ENCODE data around the gene EPC2.

Gene EPC2, protein sequence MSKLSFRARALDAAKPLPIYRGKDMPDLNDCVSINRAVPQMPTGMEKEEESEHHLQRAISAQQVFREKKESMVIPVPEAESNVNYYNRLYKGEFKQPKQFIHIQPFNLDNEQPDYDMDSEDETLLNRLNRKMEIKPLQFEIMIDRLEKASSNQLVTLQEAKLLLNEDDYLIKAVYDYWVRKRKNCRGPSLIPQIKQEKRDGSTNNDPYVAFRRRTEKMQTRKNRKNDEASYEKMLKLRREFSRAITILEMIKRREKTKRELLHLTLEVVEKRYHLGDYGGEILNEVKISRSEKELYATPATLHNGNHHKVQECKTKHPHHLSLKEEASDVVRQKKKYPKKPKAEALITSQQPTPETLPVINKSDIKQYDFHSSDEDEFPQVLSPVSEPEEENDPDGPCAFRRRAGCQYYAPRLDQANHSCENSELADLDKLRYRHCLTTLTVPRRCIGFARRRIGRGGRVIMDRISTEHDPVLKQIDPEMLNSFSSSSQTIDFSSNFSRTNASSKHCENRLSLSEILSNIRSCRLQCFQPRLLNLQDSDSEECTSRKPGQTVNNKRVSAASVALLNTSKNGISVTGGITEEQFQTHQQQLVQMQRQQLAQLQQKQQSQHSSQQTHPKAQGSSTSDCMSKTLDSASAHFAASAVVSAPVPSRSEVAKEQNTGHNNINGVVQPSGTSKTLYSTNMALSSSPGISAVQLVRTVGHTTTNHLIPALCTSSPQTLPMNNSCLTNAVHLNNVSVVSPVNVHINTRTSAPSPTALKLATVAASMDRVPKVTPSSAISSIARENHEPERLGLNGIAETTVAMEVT

DNA sequence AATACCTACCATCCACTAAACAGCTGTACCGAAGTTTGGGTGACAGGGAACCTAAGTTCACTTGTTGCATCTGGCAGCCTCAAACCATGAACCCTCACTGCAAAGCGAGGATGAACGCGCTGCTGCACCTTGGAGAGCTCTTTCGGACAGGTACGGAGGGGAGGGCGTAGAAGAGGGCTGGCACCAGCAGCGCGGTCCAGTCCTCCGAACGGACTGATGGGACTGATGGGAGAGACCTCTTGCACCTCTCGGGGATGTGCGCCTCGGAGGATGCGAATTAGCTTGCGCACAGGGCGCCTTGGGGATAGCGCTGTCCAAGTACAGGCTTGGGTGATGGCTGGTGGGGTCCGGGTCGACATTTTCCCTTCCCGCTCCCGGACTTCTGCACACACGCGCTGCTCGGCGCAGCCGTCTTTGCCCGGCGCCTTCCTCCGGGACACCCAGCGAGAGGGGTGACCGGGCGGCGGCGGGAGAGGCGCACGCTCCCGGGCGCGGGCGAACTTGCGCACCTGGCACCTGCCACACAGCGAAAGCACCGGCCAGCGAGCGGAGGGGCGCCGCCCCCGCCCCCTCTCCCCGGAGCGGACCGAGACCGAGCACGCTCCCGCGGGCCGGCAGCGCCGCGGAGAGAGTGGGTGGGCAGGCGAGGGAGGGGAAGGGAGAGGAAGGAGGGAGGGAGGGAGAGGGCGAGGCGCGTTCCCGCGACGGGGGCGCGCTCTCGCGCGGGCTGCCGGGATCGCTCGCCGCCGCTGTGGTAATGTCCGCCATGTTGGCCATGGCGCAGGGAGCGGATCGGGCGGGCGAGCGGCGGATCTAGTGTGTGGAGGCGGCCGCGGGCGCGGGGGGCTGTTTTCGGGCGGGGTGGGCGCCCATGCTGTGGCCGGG is at the start of gene EPC2:
EPC2 (plus strand) TSS at position 754 of the 885 bp plus-strand sequence. CDS start 267 bp downstream, outside the sequence.
- DNase-seq (ENCODE audit: low read depth in 3 of 3), result peak; percentile 69 to 85 (median 82)

DNA sequence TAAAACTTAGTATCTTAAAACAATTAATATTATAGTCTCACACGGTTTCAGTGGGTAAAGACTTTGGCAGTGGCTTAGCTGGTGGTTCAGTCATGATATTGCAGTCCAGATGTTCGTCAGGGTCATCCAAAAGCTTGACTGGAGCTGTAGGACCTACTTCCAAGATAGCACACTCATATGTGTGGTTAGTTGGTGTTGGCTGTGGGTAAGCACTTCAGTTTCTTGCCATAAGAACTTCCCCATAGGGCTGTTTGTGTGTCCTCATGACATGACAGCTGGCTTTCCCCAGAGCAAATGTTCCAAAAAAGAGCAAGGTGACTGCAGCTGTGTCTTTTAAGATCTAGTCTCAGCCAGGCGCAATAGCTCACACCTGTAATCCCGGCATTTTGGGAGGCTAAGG is 48.5 kb upstream of the EPC2 start:
- no peak for DNase-seq (ENCODE audit: low read depth in 3 of 3)

DNA sequence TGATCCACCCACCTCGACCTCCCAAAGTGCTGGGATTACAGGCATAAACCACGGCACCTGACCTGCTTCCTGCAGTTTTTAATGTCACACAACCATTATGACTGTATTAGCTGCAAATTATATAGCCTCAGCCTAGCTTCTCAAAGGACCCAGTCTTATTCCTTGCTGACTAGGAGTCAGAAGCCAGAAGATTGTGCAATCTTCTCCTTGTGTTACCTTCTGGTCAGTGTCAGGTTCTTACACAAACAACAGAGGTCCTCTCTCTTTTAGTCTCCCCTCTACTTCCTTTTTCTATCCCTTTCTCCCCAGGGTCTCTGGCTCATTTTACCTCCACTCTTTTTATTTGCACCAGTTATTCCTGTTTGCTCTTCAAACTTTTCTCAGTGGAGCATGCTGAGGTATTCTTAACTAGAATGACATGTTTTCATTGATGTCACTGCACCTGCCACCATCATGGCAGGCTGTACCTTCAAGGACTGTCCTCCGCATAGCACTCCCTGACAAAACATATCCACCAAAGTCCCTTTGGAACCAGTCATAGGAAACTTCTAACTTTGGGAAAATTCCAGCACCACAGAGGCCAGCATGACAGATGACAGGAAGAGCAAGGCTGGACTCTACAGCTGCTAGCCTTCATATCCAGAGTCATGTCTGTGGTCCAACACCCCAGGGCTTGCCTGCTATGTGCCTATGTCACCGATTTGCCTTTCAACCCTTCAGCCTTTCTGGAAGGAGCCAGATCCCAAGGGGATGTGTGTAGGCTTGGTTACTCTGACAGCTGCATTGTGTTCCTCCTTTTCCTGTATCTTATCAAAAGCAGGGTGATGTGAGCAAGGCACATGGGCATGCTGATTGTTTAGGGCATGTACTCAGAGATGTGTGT is 45.2 kb upstream of the EPC2 start:
- no peak for DNase-seq (ENCODE audit: low read depth in 3 of 3)

DNA sequence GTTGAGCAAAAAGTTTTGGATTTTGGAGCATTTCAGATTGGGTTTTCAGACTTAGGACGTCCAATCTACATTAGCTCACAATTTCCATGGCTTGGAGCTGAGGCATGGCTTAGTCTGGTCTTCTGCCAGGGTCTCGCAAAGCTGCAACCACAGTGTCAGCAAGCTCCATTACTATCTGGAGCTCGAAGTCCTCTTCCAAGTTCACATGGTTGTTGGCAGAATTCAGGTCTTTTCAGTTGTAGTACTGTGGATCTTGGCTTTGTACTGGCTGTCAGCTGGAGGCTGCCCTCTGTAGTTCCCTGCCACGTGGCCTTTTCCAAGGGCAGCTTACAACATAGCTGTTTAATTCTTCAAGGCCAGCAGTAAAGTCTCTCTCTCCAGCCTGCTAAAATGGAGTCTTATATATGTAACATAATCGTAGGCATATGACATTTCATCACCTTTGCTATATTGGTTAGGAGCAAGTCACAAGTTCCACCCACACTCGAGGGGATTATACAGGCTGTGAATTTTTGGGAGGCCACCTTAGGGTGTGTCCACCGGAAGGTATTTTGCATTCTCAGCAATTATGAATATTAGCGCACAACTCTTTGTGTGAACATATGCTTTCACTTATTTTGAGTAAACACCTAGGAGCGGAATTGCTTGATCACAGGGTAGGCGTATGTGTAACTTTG is 41.5 kb upstream of the EPC2 start:
- DNase-seq (ENCODE audit: low read depth in 3 of 3), result peak in 1 of 3 experiments; percentile 18

DNA sequence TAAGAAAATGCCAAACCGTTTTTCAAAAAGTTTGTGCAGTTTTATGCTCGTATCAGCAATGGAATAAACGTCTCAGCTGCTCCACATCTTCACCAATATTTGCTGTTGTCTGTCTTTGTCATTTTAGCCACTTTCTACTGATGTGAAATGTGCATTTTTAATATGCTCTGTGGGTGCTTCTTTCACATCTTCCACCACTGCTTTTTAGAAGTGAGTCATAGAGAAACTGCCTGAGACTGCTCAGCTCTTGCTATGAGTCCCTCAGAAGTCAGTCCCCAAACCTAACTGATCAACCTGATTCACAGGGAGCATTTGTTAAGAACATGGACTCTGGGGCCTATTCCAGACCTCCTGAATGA is 41.0 kb upstream of the EPC2 start:
- DNase-seq (ENCODE audit: low read depth in 3 of 3), result no peak

DNA sequence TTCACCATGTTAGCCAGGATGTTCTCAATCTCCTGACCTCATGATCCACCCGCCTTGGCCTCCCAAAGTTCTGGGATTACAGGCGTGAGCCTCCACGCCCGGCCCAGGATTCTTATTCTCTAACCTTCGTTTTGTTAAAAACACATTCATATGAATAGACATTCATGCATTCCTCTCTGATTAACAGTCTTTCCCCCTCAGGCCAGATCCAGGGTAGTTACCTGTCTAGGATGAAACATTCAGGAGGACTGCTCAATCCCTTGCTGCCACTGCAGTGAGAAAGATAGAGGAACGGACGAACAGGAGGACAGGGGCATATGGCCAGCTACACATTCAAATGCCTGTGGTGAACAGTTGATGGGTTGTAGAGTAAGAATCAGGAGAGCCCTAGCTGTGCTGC is 39.6 kb upstream of the EPC2 start:
- DNase-seq (ENCODE audit: low read depth in 3 of 3), result no peak

DNA sequence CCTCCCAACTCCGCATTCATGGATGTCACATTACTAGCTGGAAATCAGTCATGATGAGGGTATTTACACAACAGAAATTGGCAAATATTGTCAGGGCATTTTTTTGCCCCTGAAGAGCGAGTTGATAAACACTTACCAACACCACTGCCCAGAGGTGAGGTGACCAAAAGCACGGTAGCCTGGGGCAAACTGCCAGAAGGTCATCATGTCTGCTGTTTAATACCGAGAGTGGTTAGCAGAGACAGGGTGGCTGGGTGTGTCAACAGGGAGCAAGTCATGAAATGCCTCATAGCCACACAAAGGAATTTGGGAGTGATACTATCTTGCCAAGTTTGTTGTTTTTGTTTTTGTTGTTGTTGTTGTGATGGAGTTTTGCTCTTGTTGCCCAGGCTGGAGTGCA is 37.0 kb upstream of the EPC2 start:
- no peak for DNase-seq (ENCODE audit: low read depth in 3 of 3)

DNA sequence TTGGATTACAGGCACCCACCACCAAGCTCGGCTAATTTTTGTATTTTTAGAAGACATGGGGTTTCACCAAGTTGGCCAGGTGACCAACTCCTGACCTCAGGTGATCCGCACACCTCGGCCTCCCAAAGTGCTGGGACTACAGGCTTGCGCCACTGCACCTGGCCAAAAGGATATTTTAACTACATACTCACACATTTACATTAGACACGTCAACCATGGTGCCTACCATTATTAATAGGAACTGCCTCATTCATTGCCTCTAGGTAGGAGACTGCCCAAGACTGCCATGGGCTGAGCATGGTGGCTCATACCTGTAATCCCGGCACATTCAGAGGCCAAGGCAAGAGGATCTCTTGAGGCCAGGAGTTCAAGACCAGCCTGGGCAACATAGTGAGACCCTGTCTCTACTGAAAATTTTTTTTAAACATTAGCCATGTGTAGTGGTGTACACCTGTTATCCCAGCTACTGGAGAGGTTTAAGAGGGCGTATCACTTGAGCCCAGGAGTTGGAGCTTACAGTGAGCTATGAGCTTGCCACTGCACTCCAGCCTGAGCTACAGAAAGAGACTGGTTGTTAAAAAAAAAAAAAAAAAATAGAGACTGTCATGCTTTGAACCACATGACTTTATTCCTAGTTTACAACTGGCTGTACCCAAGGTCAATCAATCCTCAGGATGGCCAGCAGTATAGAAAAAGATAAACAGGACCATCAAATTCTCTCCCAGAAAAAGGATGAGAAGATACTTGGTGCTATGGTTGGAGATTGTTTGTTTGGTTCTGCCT is 31.1 kb upstream of the EPC2 start:
- DNase-seq (ENCODE audit: low read depth in 3 of 3), result no peak

DNA sequence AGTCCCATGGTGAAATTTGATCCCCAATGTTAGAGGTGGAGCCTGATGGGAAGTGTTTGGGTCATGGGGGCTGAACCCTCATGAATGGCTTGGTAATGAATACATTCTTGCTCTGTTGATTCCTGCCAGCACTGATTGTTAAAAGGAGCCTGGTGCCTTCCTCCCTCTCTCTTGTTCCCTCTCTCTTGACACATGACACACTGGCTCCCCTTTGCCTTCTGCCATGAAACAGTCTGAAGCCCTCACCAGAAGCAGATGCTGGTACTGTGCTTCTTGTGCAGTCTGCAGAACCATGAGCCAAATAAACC is 30.6 kb upstream of the EPC2 start:
- DNase-seq (ENCODE audit: low read depth in 3 of 3), result no peak

DNA sequence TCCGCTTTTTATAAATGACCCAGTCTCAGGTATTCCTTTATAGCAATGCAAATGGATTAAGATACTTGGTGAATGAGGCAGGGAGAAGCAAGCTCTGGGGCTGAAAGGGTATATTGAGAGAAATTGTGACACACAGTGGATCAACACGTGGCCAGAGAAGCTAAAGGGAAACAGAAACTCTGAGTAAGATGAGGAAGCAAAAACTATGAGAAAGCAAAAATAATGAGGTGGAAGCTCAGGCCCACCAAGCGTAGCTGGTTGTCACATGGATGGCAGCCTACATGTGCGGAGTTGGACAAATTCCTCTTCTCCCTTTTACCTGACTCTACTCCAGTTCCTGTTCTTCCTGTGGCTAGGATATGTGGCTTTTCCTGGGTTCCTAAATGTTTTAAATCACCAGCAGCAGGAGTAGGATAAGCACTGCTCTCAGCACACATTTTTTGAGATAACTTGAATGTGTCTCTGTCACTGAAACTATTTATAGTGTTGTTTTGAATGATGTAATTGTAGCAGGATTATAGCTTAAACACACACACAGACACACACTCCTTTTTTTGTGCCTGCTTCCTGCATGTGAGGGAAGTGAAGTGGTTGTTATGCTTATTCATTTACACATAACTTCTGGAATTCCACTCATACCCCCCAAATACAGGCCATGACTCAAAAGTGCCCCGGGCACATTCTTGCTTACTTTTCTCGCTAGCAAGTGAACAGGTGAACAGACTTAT is 30.1 kb upstream of the EPC2 start:
- DNase-seq (ENCODE audit: low read depth in 3 of 3), result no peak

DNA sequence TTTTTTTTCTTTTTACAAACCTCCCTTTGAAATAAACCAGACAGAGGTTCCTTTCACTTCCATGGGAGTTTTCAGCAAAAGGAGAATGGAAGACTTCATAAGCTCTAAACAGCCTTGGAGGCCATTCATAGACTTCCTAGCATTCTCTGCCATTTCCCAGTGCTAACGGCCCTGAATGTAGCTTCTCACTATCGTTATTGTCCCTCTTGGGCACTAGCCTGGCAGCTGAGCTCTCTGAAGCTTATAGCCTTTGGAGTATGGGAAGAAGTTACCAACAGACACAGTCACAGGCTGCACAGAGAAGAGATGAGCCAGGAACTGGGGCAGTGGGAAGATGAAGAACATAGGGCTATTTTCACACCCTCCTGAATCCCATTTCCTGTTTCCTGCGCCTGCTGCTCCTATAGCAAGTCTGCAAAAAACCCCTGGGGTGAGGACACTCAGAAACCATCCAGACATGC is 29.1 kb upstream of the EPC2 start:
- DNase-seq (ENCODE audit: low read depth in 3 of 3), result no peak

DNA sequence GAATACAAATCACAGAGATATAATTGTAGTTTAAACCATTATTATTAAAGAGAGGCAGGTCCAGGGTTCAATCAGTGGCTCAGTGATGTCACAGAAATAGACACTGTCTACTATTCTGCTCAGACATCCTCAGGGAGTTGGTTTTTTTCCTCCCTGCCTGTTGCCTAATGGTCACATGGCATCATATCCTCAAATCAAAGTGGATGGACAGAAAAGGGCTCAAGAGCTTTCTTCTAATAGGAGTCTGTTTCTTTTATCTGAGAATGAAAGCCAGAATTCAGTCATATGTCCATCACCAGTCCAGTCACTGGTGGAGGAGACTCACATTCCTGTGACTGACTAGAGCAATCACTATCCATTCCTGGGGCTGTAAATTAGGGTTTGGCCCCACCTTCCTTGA is 27.9 kb upstream of the EPC2 start:
- DNase-seq (ENCODE audit: low read depth in 3 of 3), result no peak

DNA sequence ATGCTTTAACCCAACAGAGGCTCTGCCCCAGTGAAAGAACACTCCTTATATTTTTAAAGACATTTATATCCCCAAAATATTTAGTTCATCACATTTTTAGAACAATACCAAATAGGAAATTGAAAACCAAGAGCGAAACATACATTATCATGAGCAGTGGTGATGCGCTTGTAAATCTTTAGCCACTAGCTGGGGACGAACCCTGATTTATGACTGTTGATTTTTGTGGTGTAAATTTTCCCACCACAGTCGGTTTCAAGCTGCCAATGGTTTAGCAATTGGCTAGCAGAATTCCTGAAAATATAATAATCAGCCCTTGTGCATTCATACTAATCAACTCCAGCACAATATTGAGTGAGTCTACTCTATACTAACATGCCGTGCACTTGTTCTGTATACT is 27.3 kb upstream of the EPC2 start:
- DNase-seq (ENCODE audit: low read depth in 3 of 3), result no peak

DNA sequence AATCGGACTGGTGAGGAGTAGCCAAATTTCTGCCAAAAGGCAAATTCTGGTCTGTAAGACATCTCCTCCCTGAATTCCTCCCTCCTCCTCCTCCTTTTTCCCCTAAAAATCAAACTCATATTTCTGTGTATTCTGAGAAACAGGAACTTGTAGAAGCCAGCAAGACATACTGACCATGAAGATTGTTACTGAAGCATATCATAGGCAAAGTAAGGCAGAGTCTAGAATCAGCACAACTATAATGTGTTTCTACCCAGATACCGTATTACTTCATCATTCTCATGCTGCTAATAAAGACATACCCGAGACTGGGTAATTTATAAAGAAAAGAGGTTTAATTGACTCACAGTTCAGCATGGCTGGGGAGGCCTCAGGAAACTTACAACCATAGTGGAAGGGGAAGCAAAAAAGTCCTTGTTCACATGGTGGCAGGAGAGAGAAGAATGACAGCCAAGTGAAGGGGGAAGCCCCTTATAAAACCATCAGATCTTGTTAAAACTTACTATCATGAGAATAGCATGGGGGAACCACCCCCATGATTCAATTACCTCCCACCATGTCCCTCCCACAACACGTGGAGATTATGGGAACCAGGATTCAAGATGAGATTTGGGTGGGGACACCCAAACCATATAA is 24.9 kb upstream of the EPC2 start:
- no peak for DNase-seq (ENCODE audit: low read depth in 3 of 3)

DNA sequence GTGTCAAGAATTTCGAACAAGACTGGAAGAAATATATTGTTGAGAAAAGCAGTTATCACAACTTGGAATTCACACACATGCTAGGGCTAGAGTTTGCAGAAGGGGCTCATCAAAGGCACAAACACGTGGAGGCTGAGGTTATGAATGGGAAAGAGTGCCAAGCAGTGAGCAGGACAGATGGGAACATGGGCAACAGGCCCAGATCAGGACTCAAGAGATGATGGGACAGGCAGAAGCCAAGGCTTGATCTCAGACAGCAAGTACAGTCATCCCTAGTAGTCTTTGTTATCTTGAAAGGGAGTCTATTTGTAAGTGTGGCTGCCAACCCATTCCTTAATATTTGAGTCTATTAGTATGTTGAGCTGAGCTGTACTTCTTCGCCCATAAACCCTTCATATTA is 22.2 kb upstream of the EPC2 start:
- DNase-seq (ENCODE audit: low read depth in 3 of 3), result no peak

DNA sequence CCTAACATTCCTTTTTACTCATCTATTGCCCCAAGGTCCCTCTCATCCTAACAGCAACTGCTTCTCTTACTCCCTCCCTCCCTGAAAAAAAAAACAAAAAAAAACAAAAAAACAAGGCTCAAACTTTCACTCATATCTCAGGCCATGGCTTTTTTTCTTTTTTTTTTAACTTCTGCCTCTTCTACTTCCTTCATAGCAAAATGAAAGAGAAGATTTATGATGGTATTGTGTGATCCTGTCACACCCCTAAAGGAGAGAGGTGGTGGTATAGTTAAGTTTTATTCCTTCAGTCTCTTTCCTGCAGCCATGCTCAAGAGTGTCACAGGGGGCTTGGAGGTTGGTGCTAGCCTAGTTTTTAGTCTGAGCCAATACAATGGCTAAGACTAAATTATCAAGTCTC is 21.5 kb upstream of the EPC2 start:
- DNase-seq (ENCODE audit: low read depth in 3 of 3), result no peak

DNA sequence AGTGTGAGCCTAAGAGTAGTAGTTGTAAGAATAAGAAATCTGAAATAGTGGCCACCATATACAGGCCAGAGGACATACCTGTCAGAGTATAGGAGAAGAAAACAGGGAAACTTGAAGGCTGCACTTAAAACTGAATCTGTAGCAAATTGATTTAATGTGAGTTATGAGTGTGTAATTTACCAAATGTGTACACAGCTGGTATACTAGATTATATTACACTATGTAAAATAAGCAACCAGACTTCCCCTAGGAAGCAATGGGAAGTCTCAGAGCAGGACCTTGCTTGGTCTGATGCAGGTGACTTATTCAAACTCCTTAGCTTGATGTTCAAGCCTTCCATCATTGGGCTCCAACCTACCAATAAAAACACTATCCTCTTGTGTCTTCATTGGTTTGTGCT is 17.3 kb upstream of the EPC2 start:
- no peak for DNase-seq (ENCODE audit: low read depth in 3 of 3)

DNA sequence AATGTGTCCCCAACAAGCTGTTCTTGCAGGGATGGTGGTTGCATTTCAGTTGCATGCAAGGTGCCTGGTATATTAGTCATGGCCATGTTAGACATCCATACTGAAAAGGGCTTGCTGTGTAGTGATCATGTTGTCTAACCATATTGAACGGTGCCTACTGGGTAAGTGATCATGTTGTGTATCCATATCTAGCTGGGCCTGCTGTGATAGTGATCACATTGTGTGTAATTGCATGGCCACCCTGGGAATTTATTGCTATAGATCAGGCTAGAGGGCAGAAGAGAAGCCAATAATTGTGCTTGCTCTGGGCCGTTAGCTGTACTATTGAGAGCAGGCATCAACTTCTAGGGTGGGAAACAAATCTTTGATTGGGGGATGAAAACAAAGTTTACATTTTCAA is 9.8 kb upstream of the EPC2 start:
- DNase-seq (ENCODE audit: low read depth in 3 of 3), result no peak

DNA sequence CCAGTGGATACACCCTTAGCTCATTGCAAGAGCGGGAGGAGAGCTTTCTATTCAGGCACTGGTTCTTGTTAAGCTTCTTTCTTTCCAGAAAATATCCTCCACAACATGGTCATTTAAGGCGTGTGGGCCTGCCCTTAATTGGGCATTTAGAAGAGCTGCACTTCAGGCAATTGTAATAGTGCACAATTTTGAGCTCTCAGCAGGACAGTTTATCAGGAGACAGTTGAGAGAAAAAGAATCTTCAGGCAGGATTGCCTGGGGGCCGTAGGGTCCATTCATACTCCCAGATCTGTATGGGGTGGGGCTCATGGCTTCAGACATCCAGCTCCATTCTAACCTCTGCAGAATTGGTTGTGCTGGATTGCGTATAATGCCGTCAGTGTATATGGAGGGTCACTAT is 6.0 kb upstream of the EPC2 start:
- no peak for DNase-seq (ENCODE audit: low read depth in 3 of 3)

Data from stimulated activated CD4-positive, alpha-beta T cell treated with anti-CD3 and anti-CD28 coated beads, TNF-alpha, amount 100 ng/mL, for 24 hours (primary cell).